Gastroesophageal sphincter (tissue), 3 donors: ENCODE data around the gene NME2.

Source experiments
- CTCF ChIP-seq, 4 experiments: fragments of 200-600 bp in 2 of 4; fragments of 450-650 bp in 2 of 4; sonication (generic) in 1 of 4; IDR thresholded peaks; one replicate each; pipeline ENCODE4 v1.5.1; 2017 to 2019; ENCODE audit warnings: antibody characterized with exemption in 4 of 4, mild to moderate bottlenecking in 2 of 4, moderate library complexity in 2 of 4
- POLR2A ChIP-seq, 2 donors: fragments of 450-650 bp; IDR thresholded peaks; one replicate each; pipeline ENCODE4 v1.6.1; 2017; ENCODE audit warnings: antibody characterized with exemption in 2 of 2, mild to moderate bottlenecking in 2 of 2, moderate library complexity in 1 of 2
- POLR2AphosphoS5 ChIP-seq: sonication (generic); formaldehyde crosslinking; IDR thresholded peaks from one replicate; pipeline ENCODE4 v1.6.1; 2017; ENCODE audit warnings: antibody characterized with exemption

GRCh38 chr17:51144266-51145022, 21.8 kb upstream of the NME2 start:
- TF ChIP-seq CTCF (IDR thresholded peaks at IDR 0.05) = no peak
- TF ChIP-seq POLR2AphosphoS5 = no peak
- no peak for TF ChIP-seq POLR2A (IDR thresholded peaks at IDR 0.05)
